HL-60 (cell line): ENCODE results near the gene DUS1L.

Experiments used
- DNase-seq, 2 experiments: peaks; one replicate each; pipeline ENCODE4 v3.0.0-alpha.2; 2010 to 2020; ENCODE audit warnings: low read depth in 1 of 2, low spot score in 1 of 2
- H3K27ac ChIP-seq: fragments of 250-450 bp; sonication (Bioruptor Pico); replicated peaks from 2 replicates; pipeline ENCODE4 v1.5.1; 2020; ENCODE audit warnings: mild to moderate bottlenecking, moderate library complexity
- H3K27me3 ChIP-seq: fragments of 250-450 bp; sonication (Bioruptor Pico); 2 replicates; pipeline ENCODE4 v1.5.1; 2021; ENCODE audit warnings: mild to moderate bottlenecking, moderate library complexity; ENCODE audit not compliant: insufficient read depth, poor library complexity, severe bottlenecking
- H3K4me3 ChIP-seq: replicated peaks from 2 replicates; pipeline ENCODE4 v1.5.1; 2011; ENCODE audit warnings: mild to moderate bottlenecking, control low read depth, low read length; ENCODE audit not compliant: insufficient read depth
- CTCF ChIP-seq: IDR thresholded peaks from one replicate; pipeline ENCODE4 v1.5.1; 2011; ENCODE audit warnings: low read length, control low read depth, inconsistent platforms; ENCODE audit not compliant: insufficient read depth
- GABPA ChIP-seq: IDR thresholded peaks from 2 replicates; pipeline ENCODE4 v1.6.1; 2012; ENCODE audit warnings: low read depth
- POLR2AphosphoS5 ChIP-seq: IDR thresholded peaks from 2 replicates; pipeline ENCODE4 v1.6.1; 2012; ENCODE audit warnings: low read depth
- REST ChIP-seq: IDR thresholded peaks from 2 replicates; pipeline ENCODE4 v1.6.1; 2012; ENCODE audit warnings: low read depth; ENCODE audit not compliant: insufficient replicate concordance
- SPI1 ChIP-seq: IDR thresholded peaks from 2 replicates; pipeline ENCODE4 v1.6.1; 2012; ENCODE audit warnings: low read depth, mild to moderate bottlenecking, borderline replicate concordance

DUS1L gene

GRCh38 chr17:82008941-82009405 is 56.6 kb downstream of the DUS1L start:
- DNase-seq: no peak
- no peak for TF ChIP-seq REST
- TF ChIP-seq GABPA: no peak
- TF ChIP-seq SPI1: no peak
- no peak for TF ChIP-seq CTCF
- no peak for TF ChIP-seq POLR2AphosphoS5
- Histone ChIP-seq H3K27ac (no peak overlapping the region), H3K27me3 (no peaks in the 10 kb centered on the region), H3K4me3 (no peak overlapping the region)

- no peak for TF ChIP-seq GABPA
- TF ChIP-seq CTCF: no peak
- no peak for TF ChIP-seq REST
- TF ChIP-seq POLR2AphosphoS5: no peak
- no peak for TF ChIP-seq SPI1
- no peak for DNase-seq
- Histone ChIP-seq H3K4me3 (no peak overlapping the region), H3K27me3 (no peaks in the 10 kb centered on the region), H3K27ac (no peak overlapping the region)
Observed at GRCh38 chr17:82008258-82008940, 57.2 kb downstream of the DUS1L start.
